Stimulated activated CD8-positive, alpha-beta memory T cell treated with anti-CD3 and anti-CD28 coated beads, Interleukin-15, amount 100 ng/mL, for 1 hour (primary cell): ENCODE data around the gene DPP10.
"Not testable (repeated sequence)": the region's sequence is repeated elsewhere in the genome, so short reads cannot be mapped to it uniquely, and the experiment has no call there.

Source experiments
- DNase-seq: peaks from one replicate; pipeline ENCODE4 v3.0.0-alpha.2; 2020; ENCODE audit warnings: low read depth

DPP10 gene

DNA sequence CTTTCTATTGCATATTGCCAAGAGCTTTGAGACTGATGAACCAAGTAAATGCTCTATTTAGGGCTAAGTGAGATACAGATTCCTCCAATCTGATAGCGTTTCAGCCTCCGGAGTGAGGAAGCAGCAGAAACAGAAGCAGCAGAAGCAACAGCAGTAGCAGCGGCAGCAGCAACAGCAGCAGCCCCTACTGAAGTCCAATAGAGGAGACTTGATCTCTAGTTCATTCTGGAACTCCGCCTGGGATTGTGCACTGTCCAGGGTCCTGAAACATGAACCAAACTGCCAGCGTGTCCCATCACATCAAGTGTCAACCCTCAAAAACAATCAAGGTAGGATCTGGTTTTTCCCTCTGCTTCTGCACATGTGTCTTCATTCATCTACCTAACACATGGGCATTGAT lies at the start of gene DPP10:
Gene DPP10 (plus strand): TSS at position 132 of the 400 bp plus-strand sequence.
- no peak for DNase-seq

DNA sequence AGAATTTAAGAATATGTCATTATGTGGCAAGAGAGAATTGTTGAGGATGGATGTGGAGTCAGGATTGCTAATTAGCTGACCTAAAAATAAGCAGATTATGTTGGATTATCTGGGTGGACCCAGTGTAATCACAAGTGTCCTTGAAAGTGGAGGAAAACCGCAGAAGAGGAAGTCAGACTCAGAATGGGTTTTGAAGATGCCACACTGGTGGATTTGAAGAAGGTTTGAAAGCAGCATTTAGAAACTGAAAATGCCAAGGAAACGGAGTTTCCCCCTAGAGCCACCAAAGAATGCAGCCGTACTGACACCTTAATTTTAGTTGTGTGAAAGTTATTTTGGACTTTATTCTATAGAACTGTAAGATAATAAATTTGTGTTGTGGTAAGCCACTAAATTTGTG lies 41.6 kb upstream of the DPP10 start:
- no peak for DNase-seq

DNA sequence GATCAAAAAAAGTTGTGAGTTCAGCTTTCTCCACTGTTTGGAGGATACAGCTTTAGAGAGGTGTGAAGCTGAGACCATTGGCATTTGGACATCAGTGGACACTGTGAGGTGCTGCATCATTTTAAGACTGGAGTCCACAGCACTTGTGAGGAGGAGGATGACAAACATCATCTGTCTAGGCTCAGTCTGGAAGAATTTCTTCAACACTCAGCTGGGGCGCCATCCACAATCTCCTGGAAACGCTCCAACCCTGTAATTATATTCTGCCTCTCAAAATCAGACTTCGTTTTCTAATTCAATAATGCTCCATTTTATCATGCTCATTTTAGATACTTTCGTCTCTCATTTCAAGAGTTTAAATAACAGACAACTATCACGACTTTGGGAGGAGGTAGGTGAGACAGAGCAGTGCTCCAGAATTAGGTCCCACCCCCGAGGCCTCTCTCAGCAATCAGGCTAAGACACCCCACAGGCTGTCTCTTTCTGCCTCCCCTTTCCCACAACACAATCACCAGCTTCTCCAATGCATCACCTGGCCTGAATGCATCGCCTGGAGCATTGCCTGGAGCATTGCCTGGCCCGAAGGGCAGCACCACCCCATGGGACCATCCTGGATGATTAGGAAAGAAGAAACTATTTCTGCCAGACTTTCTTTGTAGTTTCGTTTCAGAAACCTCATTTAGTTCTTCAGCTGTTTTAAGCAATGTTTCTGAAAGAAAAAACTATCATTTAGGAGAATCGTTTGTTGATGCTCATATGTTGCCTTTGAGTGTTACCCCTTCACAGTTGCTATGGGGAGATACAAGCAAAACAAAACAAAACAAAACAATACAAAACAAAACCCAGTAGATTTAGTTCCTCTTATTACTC lies 37.0 kb upstream of the DPP10 start:
- no peak for DNase-seq

DNA sequence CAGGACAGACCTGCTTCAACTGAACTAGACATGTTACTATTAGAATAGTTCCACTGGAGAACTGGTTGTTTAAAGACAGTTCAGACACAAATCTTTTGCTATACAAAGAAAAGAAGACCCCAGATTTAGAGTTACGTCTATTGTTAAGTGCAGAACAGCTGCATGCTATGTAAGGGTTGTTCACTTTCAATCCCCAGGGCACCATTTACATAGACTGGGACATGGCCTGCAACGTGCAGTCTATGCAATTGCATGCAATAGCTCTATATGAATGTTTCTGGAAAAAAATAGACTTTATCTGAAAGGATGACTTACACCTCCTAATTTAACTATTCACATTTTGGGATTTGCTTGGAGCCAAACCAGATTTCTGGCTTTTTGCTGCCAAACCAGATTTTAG lies 36.1 kb upstream of the DPP10 start:
- no peak for DNase-seq

DNA sequence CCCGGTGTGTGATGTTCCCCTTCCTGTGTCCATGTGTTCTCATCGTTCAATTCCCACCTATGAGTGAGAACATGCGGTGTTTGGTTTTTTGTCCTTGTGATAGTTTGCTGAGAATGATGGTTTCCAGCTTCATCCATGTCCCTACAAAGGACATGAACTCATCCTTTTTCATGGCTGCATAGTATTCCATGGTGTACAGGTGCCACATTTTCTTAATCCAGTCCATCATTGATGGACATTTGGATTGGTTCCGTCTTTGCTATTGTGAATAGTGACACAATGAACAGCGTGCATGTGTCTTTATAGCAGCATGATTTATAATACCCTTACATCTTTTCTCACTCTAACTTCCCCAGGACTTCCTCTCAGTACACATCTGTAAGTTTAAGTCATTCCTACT lies 35.1 kb upstream of the DPP10 start:
- DNase-seq, result not testable (repeated sequence)

DNA sequence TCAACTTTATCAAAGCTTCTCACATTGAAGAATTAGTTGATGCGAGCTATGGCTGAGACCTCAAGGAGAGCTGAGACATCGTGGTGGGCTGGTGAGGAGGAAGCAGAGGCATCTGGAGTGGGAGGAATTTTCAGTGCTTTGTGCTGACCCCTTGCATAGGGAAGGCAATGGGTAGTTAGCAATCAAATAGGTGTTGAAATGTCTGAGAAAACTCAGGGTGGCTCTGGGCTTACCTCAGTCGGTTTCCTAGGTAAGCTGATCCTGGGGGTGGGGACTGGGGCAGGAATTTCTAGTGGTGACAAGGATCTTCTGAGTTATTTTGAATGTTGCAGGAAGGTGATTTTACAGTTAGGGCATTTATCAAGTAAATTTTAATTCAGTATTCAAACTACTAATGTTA lies 20.7 kb upstream of the DPP10 start:
- DNase-seq, result no peak

DNA sequence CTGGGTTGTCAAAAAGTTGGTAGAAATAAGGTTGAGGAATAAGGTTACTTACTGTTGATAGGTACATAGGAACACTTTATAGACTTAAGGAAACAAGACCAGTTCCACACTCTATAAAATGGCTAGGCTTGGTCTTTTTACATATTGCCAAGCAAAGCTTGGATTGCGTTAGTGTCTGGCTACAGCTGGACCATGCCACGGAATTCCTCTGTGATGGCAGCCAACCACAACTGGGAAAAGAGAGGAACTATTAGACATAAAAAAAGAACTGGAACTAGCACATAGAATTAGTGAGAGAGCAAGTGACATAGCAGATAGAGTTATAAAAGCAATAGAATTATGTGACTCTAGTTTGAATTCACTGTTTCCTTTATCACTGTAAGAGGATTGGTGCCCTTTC lies 17.7 kb upstream of the DPP10 start:
- no peak for DNase-seq

DNA sequence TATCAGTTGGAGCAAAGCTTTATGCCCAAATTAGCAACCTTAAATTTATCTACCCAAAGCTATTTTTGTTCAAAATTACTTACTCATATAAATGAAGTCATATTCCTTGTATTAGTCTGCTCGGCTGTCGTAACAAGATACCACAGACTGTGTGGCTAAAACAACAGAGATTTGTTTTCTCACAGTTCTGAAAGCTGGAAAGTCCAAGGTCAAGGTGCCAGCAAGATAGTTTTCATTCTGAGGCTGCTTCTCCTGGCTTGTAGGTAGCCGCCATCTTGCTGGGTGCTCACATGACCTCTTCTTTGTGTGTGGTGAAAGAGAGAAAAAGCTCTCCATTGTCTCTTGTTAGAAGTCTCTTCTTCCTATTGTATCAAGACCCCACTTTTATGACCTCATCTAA lies 15.7 kb upstream of the DPP10 start:
- no peak for DNase-seq

DNA sequence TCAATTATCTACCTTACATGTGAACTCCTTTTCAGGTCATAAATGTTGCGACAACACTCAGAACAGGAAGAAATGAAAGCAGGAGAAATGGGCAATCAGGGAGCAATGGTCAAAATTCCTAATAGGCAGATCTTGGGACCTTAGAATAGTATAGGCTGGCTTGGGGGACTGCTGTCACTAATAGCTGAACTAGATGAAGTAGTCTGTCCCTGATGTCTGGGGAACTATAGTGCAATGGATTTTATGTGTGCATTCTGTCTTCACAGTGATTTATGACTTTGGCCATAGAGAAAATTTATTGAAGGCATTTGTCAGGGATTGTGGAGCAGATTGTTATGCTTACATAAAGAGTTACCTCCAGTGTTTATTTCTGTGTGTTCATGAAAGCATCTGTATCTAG lies 6.1 kb upstream of the DPP10 start:
- DNase-seq, result no peak

DNA sequence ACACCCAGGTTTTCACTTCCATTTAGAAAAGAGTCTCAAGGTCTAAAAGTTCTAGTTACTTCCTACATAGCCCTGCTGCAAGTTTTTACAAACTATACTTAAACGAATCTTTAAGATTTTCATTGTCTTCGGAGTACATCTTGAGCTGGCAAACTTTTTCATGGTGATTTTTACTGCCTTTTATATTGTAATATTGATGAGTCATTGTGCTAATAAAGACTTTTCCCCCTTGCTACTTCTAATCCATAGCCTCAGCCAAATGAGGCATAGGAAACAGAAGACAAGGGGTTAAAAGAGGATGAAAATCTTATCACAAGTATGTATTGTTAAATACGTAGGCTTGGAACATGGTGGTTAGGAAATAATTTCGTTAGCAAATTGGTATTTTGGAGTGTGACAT lies 4.1 kb downstream of the DPP10 start:
- DNase-seq, result no peak

DNA sequence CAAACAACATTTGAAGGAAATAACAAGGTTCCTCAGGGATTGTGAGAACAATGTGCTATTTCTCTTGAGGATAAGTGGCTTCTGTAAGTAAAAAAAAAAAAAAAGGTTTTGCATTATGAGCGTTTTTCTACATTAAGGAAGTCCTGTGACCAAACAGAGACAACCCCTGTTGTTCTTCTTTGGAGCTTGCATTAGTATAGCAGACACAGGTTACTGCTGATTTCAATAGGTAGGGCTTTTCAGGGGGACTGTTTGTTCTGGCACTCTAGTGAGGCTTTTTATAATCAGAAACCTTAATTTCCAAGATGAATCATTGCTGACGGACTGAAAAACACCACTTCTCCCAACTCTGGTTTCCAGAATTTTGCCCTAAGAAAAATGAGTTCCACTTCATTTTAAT lies 8.2 kb downstream of the DPP10 start:
- no peak for DNase-seq

DNA sequence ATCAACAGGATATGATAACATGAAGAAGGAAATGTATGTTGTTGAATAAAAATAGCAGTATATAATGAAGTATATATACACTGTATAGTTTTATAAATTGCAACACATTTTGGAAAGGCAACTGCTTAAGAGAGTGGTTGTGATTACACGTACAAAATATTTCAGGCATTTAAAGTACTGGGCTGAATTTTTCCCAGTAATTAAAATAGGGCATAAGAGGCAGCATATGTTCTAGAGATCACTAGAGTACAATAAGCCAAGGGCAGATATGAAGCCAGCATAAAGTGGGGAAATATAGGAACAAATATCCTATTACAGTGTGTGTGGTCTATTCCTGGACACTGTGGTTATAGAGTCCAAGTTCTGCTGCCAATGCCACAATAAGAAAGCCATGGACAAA lies 14.1 kb downstream of the DPP10 start:
- no peak for DNase-seq

DNA sequence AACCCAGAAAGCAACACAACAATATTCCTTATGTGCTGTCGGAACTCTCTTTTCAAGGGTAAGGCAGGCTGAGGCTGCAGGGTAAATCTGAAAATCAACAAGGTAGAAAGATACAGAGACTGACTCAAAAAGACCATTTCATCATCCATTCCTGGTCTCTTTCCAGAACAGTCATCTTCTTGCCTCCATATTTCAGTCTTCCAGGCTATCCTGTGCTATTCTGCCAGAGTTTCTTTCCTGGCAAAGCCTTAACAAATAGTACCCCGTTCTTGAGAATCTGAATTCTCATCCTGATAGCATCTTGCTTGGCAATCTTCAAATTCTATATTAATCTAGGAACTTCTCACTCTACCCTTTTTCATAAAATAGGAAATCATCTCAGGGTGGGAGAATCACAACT lies 15.5 kb downstream of the DPP10 start:
- DNase-seq, result no peak

DNA sequence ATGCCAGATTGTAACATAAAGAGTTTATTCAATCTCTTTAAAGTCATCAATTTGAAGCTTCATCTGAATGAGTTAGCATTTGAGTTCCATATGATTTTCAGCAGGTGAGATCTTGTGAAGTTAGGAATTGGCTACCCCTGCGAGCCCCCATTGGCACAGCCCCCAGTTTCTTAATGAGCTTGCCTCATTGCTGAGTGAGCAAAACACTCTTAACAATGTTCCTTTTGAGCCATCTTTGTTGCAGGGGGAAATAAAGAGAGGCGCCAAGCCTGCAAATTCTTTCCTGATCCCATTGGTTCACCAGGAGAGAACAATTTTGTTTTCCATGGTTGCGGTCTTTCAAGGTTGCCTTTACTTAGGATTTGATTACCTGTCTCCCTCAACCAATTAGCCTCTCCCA lies 18.7 kb downstream of the DPP10 start:
- no peak for DNase-seq

DNA sequence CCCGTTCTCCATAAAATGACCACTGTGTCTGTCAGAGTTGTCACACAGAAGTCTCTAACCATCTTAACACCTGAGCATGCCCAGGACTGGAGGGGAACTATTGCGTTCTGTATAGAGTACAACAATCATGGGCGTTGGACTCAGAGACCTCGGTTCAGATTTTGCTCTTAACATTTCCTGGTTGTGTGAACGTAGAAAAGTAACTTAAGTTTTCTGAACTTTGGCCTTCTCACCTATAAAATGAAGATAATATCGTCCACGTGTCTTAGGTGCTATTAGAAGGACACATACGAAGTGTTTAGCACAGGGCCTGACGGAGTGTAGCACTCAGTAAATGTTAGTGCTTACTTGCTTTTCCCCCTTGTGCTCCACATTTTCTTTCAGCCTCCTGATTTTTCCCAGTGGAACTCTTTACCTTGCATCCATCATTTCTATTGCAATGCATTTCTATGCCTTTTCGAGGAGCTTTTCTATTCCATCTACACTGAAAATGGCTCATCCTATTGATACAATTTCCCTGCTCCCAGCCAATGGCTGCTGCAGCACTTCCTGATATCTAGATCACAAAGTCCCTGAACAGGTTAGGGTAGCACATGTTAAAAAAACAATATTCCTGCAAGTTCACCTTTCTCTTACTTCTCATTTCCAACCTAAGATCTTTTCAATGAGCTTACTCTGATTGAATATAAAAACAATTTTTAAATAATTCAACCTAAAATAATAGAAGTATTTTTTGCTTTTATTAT lies 22.7 kb downstream of the DPP10 start:
- no peak for DNase-seq

DNA sequence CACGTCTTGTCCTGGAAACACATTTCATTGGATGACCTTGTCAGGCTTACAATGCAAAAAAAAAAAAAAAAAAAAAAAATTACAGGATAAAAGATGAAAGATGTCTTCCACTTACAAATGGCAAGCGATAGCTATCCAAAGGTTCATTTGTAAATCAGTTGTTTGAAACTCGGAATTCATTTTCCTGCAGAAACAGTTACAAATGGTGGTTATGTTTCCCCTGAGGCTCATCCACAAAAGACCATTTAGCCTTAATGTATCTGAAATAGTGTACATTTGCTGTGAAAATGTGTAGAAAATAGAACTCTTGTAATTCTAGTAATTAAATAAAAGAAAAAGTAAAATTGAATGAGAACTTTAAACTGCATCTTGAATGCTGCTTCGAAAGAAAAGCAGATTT lies 25.9 kb downstream of the DPP10 start:
- no peak for DNase-seq

DNA sequence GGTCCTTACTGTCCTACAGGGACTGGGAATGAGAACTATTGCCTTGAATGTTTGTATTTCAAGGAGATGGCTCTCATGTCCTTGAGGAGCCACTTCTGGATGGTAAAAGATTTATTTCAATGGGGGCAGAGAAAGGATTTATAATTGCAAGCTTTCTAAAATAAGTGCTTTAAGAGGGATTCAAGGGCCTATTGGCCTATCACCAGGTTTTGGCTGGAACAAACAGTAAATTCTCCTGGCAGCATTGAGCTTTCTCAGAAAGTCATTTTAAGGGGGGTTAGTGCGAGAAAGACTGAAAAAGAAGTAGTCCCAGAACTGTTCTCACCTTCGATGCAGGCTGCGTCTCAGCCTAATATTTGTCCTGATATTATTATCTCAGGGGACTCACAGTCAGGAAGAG lies 29.8 kb downstream of the DPP10 start:
- DNase-seq, result no peak

DNA sequence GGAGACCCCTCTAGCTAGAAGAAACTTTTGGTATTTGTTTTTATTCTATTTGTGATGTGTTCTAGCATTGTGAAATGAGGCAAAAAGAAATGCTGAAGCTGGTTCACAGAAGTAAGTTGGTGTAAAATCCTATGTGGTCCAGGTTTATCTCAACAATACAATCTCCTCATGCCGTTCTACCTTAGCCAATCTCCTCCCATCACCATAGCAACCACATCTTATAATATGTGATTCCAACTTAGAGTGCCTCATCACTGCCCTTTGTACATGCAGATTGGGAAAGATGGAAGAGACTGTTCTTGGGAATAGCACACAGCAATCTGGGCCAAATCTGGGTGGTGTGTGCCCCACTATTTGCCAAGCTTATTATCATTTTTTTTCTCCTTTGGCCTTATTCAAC lies 30.3 kb downstream of the DPP10 start:
- no peak for DNase-seq

DNA sequence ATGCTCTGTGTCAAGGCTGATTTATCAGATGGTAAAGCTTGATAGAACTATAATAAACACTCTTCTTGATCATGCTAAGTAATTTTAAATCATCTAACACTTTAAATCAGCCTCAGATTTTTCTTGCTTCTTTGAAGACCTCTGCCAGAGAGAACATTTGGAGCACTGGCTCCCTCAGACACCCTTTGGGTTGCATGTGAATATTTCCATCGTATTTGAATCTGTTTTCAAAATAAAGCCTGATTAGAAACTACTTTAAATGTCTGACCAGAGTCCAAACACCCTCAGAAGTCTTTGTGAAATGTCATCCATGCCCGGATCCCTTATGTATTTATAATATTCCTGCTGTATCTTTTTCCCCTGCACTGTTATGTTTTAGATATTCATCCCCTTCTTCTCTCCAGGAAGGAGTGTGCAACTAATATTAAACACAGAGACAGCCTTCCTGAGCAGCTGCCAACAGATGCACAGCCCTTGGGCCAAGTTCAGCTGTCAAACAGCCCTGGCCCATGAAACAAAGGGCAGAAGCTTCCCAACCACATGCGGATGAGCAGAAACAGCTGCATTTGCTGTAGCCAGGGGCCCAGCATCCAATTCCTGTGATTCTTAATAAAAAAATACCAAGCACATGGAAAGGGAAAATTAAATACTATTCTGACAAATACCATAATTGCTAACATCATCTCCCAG lies 46.5 kb downstream of the DPP10 start:
- no peak for DNase-seq

DNA sequence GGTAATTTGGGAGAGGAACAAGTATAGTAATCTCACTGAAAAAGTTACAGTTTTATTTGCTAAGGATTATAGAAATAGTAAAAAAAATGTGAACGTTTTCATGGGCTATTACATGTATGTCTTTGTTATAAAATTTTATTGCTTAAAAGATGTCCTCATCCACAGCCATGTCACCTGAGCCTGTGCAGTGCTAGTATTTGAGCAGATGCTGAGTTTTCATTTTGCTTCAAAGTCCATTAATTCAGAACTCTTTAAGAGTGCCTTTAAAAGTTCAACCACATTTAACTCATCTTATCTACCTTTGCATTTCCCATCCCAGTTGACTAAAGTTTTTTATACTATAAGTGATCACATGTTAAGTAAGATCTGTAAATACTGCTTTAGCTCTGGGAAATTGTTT lies 52.6 kb downstream of the DPP10 start:
- no peak for DNase-seq

DNA sequence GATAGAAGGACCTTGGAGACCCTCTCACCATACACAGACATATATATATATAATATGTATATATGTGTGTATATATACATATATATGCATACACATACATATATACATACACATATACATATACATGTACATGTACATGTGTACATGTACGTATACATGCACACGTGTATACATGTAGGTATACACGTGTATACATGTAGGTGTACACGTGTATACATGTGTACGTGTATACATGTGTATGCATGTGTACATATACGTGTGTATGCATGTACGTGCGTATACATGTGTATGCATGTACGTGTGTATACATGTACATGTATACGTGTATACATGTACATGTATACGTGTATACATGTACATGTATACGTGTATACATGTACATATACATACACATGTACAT lies 54.5 kb downstream of the DPP10 start:
- no peak for DNase-seq

DNA sequence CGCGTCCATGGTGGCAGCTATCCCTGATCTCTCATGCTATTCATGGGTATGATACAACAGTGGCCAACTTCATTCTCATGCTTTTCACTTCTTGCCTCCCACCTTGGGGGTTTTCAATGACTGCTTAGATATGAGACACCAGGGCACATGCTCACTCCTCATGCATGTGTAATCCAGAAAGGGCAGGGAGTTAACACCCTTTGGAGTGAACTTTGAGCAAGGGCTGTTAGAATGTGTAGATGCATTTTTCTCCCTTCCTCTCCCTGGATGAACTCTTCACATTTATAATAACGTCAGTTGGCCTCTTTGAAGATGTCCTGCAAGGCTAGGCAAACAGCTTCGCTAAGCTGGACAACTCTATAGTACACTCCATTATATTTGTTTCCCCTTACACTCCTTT lies 56.7 kb downstream of the DPP10 start:
- DNase-seq, result no peak

DNA sequence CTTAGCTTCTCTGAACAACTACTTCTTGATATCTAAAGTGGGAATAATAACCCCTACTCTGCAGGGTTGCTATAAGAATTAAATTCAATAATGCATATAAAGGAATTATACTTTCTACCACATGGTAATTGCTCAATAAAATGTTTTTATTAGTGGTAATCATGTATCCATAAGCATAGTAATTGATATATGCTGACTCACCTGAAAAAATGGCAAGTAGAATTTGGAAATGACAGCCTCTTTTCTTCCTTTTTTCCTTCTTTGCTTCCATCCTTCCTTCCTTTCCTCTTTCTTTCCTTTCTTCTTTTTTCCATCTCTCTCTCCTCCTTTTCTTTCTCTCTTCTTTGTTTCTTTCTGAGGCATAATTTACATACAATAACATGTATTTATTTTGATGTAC lies 65.3 kb downstream of the DPP10 start:
- DNase-seq, result no peak
